ENCODE data around the gene STK10.

STK10 gene

GRCh38 chr5:172093559-172093958 lies 94.5 kb downstream of the STK10 start:
- TF ChIP-seq OSR1 (CRISPR knock-in tag; IDR thresholded peaks at IDR 0.05) (no peak), ISL1 (CRISPR knock-in tag; IDR thresholded peaks at IDR 0.05) (no peak), ZNF8 (CRISPR knock-in tag; IDR thresholded peaks at IDR 0.05) (no peak), ZNF565 (CRISPR knock-in tag; conservative IDR thresholded peaks at IDR 0.05; ENCODE audit: low read depth) (no peak), ZFP3 (CRISPR knock-in tag; IDR thresholded peaks at IDR 0.05) (no peak), ARNTL (CRISPR knock-in tag; IDR thresholded peaks at IDR 0.05; ENCODE audit: borderline replicate concordance, low read depth) (no peak), CSRNP3 (CRISPR knock-in tag; IDR thresholded peaks at IDR 0.05) (no peak), PATZ1 (CRISPR knock-in tag; IDR thresholded peaks at IDR 0.05; ENCODE audit: borderline replicate concordance) (no peak), GLIS3 (CRISPR knock-in tag; IDR thresholded peaks at IDR 0.05) (no peak), ZFP30 (CRISPR knock-in tag; IDR thresholded peaks at IDR 0.05) (no peak)
- TF ChIP-seq, protein P1, sequence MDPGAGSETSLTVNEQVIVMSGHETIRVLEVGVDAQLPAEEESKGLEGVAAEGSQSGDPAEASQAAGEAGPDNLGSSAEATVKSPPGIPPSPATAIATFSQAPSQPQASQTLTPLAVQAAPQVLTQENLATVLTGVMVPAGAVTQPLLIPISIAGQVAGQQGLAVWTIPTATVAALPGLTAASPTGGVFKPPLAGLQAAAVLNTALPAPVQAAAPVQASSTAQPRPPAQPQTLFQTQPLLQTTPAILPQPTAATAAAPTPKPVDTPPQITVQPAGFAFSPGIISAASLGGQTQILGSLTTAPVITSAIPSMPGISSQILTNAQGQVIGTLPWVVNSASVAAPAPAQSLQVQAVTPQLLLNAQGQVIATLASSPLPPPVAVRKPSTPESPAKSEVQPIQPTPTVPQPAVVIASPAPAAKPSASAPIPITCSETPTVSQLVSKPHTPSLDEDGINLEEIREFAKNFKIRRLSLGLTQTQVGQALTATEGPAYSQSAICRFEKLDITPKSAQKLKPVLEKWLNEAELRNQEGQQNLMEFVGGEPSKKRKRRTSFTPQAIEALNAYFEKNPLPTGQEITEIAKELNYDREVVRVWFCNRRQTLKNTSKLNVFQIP (CRISPR knock-in tag; IDR thresholded peaks at IDR 0.05; ENCODE audit: borderline replicate concordance, low read depth): no peak
- no peak for ATAC-seq

GRCh38 chr5:172091956-172092732 lies 95.9 kb downstream of the STK10 start:
- no peak for TF ChIP-seq OSR1 (CRISPR knock-in tag; IDR thresholded peaks at IDR 0.05)
- no peak for TF ChIP-seq ZFP30 (CRISPR knock-in tag; IDR thresholded peaks at IDR 0.05)
- no peak for TF ChIP-seq ZFP3 (CRISPR knock-in tag; IDR thresholded peaks at IDR 0.05)
- TF ChIP-seq CSDC2 (CRISPR knock-in tag; IDR thresholded peaks at IDR 0.05): no peak
- TF ChIP-seq TOX (CRISPR knock-in tag; IDR thresholded peaks at IDR 0.05; ENCODE audit: borderline replicate concordance): no peak
- no peak for TF ChIP-seq ZNF8 (CRISPR knock-in tag; IDR thresholded peaks at IDR 0.05)
- no peak for TF ChIP-seq PPARA (CRISPR knock-in tag; IDR thresholded peaks at IDR 0.05; ENCODE audit: borderline replicate concordance)
- TF ChIP-seq SNAI2 (CRISPR knock-in tag; IDR thresholded peaks at IDR 0.05): no peak
- TF ChIP-seq BACH2 (CRISPR knock-in tag; IDR thresholded peaks at IDR 0.05; ENCODE audit: borderline replicate concordance): no peak
- no peak for TF ChIP-seq ESRRG (CRISPR knock-in tag; IDR thresholded peaks at IDR 0.05)
- no peak for TF ChIP-seq CSRNP3 (CRISPR knock-in tag; IDR thresholded peaks at IDR 0.05)
- no peak for TF ChIP-seq ARNTL (CRISPR knock-in tag; IDR thresholded peaks at IDR 0.05; ENCODE audit: borderline replicate concordance, low read depth)
- no peak for TF ChIP-seq RARB (CRISPR knock-in tag; IDR thresholded peaks at IDR 0.05)
- no peak for TF ChIP-seq CREB5 (CRISPR knock-in tag; IDR thresholded peaks at IDR 0.05; ENCODE audit: low read depth)
- ATAC-seq: no peak

DNA sequence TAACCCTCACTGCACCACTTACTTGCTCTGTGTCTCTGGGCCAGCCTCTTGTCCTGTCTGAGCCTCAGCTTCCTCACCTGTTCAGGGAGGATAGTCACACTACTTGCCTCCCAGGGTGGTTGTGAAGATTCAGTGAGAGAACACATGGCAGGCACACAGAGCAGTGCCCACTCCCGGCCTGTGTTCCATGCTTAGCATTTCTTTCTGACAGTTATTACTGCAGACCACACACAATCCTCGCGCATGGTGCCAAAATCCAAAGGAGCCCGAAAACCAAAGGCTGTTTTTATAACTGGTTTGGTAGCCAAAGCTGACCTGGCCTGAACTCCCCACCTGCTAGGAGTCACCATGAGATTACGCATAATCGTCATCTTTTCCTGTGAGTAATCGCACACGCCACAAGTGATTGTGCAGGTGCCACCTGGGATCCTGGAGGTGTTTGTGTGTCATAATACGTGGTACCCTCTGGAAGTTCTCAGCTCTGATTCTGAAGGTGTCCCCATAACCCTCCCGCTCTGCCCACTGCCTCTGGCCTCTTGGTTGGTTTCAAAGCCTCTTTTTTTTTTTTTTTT lies 97.0 kb downstream of the STK10 start:
- TF ChIP-seq PPARA (CRISPR knock-in tag; IDR thresholded peaks at IDR 0.05; ENCODE audit: borderline replicate concordance): no peak
- no peak for TF ChIP-seq ZFP3 (CRISPR knock-in tag; IDR thresholded peaks at IDR 0.05)
- TF ChIP-seq CSDC2 (CRISPR knock-in tag; IDR thresholded peaks at IDR 0.05): no peak
- no peak for TF ChIP-seq PATZ1 (CRISPR knock-in tag; IDR thresholded peaks at IDR 0.05; ENCODE audit: borderline replicate concordance)
- TF ChIP-seq, protein P2, sequence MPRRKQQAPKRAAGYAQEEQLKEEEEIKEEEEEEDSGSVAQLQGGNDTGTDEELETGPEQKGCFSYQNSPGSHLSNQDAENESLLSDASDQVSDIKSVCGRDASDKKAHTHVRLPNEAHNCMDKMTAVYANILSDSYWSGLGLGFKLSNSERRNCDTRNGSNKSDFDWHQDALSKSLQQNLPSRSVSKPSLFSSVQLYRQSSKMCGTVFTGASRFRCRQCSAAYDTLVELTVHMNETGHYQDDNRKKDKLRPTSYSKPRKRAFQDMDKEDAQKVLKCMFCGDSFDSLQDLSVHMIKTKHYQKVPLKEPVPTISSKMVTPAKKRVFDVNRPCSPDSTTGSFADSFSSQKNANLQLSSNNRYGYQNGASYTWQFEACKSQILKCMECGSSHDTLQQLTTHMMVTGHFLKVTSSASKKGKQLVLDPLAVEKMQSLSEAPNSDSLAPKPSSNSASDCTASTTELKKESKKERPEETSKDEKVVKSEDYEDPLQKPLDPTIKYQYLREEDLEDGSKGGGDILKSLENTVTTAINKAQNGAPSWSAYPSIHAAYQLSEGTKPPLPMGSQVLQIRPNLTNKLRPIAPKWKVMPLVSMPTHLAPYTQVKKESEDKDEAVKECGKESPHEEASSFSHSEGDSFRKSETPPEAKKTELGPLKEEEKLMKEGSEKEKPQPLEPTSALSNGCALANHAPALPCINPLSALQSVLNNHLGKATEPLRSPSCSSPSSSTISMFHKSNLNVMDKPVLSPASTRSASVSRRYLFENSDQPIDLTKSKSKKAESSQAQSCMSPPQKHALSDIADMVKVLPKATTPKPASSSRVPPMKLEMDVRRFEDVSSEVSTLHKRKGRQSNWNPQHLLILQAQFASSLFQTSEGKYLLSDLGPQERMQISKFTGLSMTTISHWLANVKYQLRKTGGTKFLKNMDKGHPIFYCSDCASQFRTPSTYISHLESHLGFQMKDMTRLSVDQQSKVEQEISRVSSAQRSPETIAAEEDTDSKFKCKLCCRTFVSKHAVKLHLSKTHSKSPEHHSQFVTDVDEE (CRISPR knock-in tag; IDR thresholded peaks at IDR 0.05): no peak
- no peak for TF ChIP-seq ISL1 (CRISPR knock-in tag; IDR thresholded peaks at IDR 0.05)
- TF ChIP-seq, protein P1 (CRISPR knock-in tag; IDR thresholded peaks at IDR 0.05; ENCODE audit: borderline replicate concordance, low read depth): no peak
- no peak for TF ChIP-seq ZNF565 (CRISPR knock-in tag; conservative IDR thresholded peaks at IDR 0.05; ENCODE audit: low read depth)
- no peak for TF ChIP-seq ESRRG (CRISPR knock-in tag; IDR thresholded peaks at IDR 0.05)
- no peak for TF ChIP-seq OSR1 (CRISPR knock-in tag; IDR thresholded peaks at IDR 0.05)
- no peak for TF ChIP-seq SNAI2 (CRISPR knock-in tag; IDR thresholded peaks at IDR 0.05)
- ATAC-seq: no peak
